ENCODE measurements around the gene CGB7. TPM values are rescaled to one million over a fixed set of nuclear protein-coding genes. Genes with fewer than 3 reads are reported as not detected.

The CGB7 gene
- total and polyA plus RNA-seq, 9 of the 15 experiments (the other 6 are each of a cell fraction or from before 2014, with no cell fraction given), result not detected

DNA sequence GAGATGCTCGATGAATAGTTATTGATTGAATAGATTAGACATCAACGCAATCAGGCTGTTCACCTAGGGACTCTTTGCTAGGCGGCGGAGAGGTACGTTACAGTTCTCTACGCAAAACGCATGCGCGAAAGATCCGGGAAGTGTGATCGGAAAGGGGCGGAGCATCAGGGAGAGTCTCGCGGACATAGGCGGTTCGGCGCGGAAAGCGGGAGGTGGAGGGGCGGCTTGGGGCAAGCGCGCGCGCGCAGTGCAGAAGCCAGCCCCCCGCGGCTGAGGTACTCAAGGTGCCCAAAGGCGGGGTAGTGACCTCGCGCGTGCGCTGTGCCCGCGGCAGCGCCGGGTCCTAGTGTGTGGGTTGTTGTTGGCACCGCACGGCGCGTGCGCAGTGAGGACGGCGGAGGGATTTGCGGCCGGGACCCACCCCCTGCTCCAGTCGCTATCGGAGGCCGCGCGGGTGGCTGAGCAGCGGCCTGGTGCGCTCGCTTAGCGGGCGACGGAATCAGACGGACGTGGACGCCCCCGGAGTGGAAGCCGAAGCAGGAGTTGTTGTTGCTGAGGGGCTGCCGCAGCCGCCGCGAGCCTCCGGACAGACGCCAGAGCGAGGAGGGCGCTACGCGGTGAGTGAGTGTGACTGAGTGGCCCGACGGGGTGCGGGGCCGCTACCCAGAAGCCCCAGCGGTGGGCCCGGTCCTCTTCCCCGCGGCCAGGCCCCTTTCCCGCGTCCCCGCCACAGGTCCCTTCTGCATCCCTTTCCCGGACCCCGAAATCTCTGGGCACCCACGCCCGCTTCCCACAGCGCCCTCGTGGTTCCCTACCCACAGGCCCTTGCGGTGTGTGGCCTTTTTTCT lies 27.7 kb upstream of the CGB7 start, which contains the start of gene SNRNP70 (continued):
- TF ChIP-seq, protein P1, sequence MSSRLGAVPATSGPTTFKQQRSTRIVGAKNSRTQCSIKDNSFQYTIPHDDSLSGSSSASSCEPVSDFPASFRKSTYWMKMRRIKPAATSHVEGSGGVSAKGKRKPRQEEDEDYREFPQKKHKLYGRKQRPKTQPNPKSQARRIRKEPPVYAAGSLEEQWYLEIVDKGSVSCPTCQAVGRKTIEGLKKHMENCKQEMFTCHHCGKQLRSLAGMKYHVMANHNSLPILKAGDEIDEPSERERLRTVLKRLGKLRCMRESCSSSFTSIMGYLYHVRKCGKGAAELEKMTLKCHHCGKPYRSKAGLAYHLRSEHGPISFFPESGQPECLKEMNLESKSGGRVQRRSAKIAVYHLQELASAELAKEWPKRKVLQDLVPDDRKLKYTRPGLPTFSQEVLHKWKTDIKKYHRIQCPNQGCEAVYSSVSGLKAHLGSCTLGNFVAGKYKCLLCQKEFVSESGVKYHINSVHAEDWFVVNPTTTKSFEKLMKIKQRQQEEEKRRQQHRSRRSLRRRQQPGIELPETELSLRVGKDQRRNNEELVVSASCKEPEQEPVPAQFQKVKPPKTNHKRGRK (tag; IDR thresholded peaks at IDR 0.05), result no peak
- TF ChIP-seq DPF2 (IDR thresholded peaks at IDR 0.05) (peak; percentile 52; the same call in 1 of the 2 replicates), CBFB (CRISPR knock-in tag; IDR thresholded peaks at IDR 0.05) (no peak), ZNF695 (CRISPR knock-in tag; IDR thresholded peaks at IDR 0.05) (no peak), FOXJ2 (tag; IDR thresholded peaks at IDR 0.05) (no peak), ILF3 (IDR thresholded peaks at IDR 0.05; ENCODE audit: borderline replicate concordance) (no peak), FOXP1 (CRISPR knock-in tag; IDR thresholded peaks at IDR 0.05) (no peak)
- TF ChIP-seq, protein P2, sequence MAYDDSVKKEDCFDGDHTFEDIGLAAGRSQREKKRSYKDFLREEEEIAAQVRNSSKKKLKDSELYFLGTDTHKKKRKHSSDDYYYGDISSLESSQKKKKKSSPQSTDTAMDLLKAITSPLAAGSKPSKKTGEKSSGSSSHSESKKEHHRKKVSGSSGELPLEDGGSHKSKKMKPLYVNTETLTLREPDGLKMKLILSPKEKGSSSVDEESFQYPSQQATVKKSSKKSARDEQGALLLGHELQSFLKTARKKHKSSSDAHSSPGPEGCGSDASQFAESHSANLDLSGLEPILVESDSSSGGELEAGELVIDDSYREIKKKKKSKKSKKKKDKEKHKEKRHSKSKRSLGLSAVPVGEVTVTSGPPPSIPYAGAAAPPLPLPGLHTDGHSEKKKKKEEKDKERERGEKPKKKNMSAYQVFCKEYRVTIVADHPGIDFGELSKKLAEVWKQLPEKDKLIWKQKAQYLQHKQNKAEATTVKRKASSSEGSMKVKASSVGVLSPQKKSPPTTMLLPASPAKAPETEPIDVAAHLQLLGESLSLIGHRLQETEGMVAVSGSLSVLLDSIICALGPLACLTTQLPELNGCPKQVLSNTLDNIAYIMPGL (CRISPR knock-in tag; IDR thresholded peaks at IDR 0.05), result peak; percentile 91; the same call in 1 of the 2 replicates
- TF ChIP-seq, protein P3, sequence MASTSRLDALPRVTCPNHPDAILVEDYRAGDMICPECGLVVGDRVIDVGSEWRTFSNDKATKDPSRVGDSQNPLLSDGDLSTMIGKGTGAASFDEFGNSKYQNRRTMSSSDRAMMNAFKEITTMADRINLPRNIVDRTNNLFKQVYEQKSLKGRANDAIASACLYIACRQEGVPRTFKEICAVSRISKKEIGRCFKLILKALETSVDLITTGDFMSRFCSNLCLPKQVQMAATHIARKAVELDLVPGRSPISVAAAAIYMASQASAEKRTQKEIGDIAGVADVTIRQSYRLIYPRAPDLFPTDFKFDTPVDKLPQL (IDR thresholded peaks at IDR 0.05; ENCODE audit: extremely low read depth, insufficient read length), result no peak
- TF ChIP-seq, protein P4, sequence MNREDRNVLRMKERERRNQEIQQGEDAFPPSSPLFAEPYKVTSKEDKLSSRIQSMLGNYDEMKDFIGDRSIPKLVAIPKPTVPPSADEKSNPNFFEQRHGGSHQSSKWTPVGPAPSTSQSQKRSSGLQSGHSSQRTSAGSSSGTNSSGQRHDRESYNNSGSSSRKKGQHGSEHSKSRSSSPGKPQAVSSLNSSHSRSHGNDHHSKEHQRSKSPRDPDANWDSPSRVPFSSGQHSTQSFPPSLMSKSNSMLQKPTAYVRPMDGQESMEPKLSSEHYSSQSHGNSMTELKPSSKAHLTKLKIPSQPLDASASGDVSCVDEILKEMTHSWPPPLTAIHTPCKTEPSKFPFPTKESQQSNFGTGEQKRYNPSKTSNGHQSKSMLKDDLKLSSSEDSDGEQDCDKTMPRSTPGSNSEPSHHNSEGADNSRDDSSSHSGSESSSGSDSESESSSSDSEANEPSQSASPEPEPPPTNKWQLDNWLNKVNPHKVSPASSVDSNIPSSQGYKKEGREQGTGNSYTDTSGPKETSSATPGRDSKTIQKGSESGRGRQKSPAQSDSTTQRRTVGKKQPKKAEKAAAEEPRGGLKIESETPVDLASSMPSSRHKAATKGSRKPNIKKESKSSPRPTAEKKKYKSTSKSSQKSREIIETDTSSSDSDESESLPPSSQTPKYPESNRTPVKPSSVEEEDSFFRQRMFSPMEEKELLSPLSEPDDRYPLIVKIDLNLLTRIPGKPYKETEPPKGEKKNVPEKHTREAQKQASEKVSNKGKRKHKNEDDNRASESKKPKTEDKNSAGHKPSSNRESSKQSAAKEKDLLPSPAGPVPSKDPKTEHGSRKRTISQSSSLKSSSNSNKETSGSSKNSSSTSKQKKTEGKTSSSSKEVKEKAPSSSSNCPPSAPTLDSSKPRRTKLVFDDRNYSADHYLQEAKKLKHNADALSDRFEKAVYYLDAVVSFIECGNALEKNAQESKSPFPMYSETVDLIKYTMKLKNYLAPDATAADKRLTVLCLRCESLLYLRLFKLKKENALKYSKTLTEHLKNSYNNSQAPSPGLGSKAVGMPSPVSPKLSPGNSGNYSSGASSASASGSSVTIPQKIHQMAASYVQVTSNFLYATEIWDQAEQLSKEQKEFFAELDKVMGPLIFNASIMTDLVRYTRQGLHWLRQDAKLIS (CRISPR knock-in tag; IDR thresholded peaks at IDR 0.05), result no peak
